Endothelial cell of umbilical vein (primary cell): ENCODE results near the gene DYDC2. TPM values are rescaled to one million over a fixed set of nuclear protein-coding genes. Genes with fewer than 3 reads are reported as not detected.
"Not testable (repeated sequence)": the region's sequence is repeated elsewhere in the genome, so short reads cannot be mapped to it uniquely, and the experiment has no call there.

Experiments
- BruUV-seq: library from RNA; stranded (reverse); fragments of 400-500 nt; replicated peaks from 2 replicates; lab custom pipeline; 2021; lab: Mats Ljungman, UMichigan
- CTCF ChIA-PET: fragments of 300-600, 350-600 bp; sonication (Branson Sonifier 250); formaldehyde crosslinking; loops from one replicate; lab custom pipeline; 2021; ENCODE audit warnings: antibody characterized with exemption, inconsistent platforms; lab: Charles Lee
- POLR2A ChIA-PET: fragments of 300-600, 350-600 bp; sonication (Branson Sonifier 250); formaldehyde crosslinking; loops from one replicate; lab custom pipeline; 2021; ENCODE audit warnings: antibody characterized with exemption, inconsistent platforms; lab: Charles Lee
- DNase-seq: peaks from one replicate; pipeline ENCODE4 v3.0.0-alpha.2; 2011; ENCODE audit warnings: low read depth, low spot score
- FAIRE-seq: peaks from 2 replicates; lab custom pipeline; 2011; peaks lifted over from hg19 to GRCh38; lab: Jason Lieb, UNC
- H2AFZ ChIP-seq: 2 replicates; pipeline ENCODE4 v1.6.0; 2012; ENCODE audit warnings: low read depth, low read length, control low read depth, inconsistent platforms
- H3K27ac ChIP-seq: 2 replicates; pipeline ENCODE4 v1.5.1; 2011; ENCODE audit warnings: low read depth, mild to moderate bottlenecking, control low read depth, low read length, moderate library complexity; ENCODE audit not compliant: insufficient read depth
- H3K27me3 ChIP-seq, 2 experiments: 2 replicates each; pipeline versions ENCODE4 v1.6.0 to v1.6.1; 2011; ENCODE audit warnings: low read length in 2 of 2, mixed read lengths in 1 of 2; ENCODE audit not compliant: control insufficient read depth in 2 of 2, insufficient read depth in 2 of 2
- H3K36me3 ChIP-seq, 2 experiments: 2 replicates in 1 of 2; 3 replicates in 1 of 2; pipeline ENCODE4 v1.5.1; 2011; ENCODE audit warnings: low read length in 2 of 2, mild to moderate bottlenecking in 1 of 2, moderate library complexity in 1 of 2; ENCODE audit not compliant: control insufficient read depth in 2 of 2, insufficient read depth in 2 of 2; ENCODE audit errors: extremely low read depth in 1 of 2
- H3K4me1 ChIP-seq: 3 replicates; pipeline ENCODE4 v1.5.1; 2011; ENCODE audit warnings: mild to moderate bottlenecking, low read length; ENCODE audit not compliant: control insufficient read depth, insufficient read depth; ENCODE audit errors: extremely low read depth
- H3K4me2 ChIP-seq: 2 replicates; pipeline ENCODE4 v1.6.1; 2011; ENCODE audit warnings: low read length, control low read depth, mixed read lengths; ENCODE audit not compliant: insufficient read depth
- H3K4me3 ChIP-seq, 3 experiments: fragments of 200-600 bp in 1 of 3; sonication (generic), shearing (Covaris generic) in 1 of 3; replicated peaks in 1 of 3; 2 replicates each; pipeline ENCODE4 v1.5.1; 2011 to 2016; ENCODE audit warnings: control low read depth in 3 of 3, low read length in 3 of 3, mild to moderate bottlenecking in 2 of 3, inconsistent platforms in 1 of 3, low read depth in 1 of 3, moderate library complexity in 1 of 3; ENCODE audit not compliant: insufficient read depth in 1 of 3
- H3K79me2 ChIP-seq: 2 replicates; pipeline ENCODE4 v1.6.0; 2012; ENCODE audit warnings: low read length, inconsistent platforms; ENCODE audit not compliant: control insufficient read depth, insufficient read depth
- H3K9ac ChIP-seq: replicated peaks from 2 replicates; pipeline ENCODE3; 2011; ENCODE audit warnings: low read length, control low read depth; ENCODE audit not compliant: insufficient read depth; ENCODE audit errors: extremely low read depth
- H3K9me1 ChIP-seq: replicated peaks from 3 replicates; pipeline ENCODE4 v1.6.0; 2011; ENCODE audit warnings: mild to moderate bottlenecking, low read length; ENCODE audit not compliant: control insufficient read depth, insufficient read depth; ENCODE audit errors: extremely low read depth
- H3K9me3 ChIP-seq: replicated peaks from 2 replicates; pipeline ENCODE4 v1.5.1; 2012; ENCODE audit warnings: low read length, inconsistent platforms; ENCODE audit not compliant: control insufficient read depth, insufficient read depth
- H4K20me1 ChIP-seq: replicated peaks from 2 replicates; pipeline ENCODE3; 2011; ENCODE audit warnings: mild to moderate bottlenecking, low read length; ENCODE audit not compliant: control insufficient read depth, insufficient read depth; ENCODE audit errors: extremely low read depth
- CTCF ChIP-seq, 2 donors: IDR thresholded peaks; 1 replicate in 1 of 2; 2 replicates in 1 of 2; pipeline ENCODE4 v1.5.1; 2011; ENCODE audit warnings: low read length in 2 of 2, mild to moderate bottlenecking in 2 of 2, moderate library complexity in 2 of 2, control low read depth in 1 of 2, inconsistent platforms in 1 of 2, low read depth in 1 of 2; ENCODE audit not compliant: insufficient read depth in 1 of 2; ENCODE audit errors: extremely low read depth in 1 of 2
- EZH2 ChIP-seq: IDR thresholded peaks from 2 replicates; pipeline ENCODE4 v1.6.1; 2012; ENCODE audit warnings: borderline replicate concordance, low read depth, mild to moderate bottlenecking, moderate library complexity, low read length, inconsistent platforms; ENCODE audit not compliant: severe bottlenecking
- FOS ChIP-seq: IDR thresholded peaks from 2 replicates; pipeline ENCODE4 v1.6.1; 2011; ENCODE audit warnings: mild to moderate bottlenecking, low read length, moderate library complexity, borderline replicate concordance; ENCODE audit not compliant: insufficient read depth
- GATA2 ChIP-seq: IDR thresholded peaks from 2 replicates; pipeline ENCODE4 v1.7.0; 2011; ENCODE audit warnings: low read depth, mild to moderate bottlenecking, moderate library complexity, mixed read lengths, low read length; ENCODE audit not compliant: insufficient read length, insufficient read depth
- JUN ChIP-seq: IDR thresholded peaks from 2 replicates; pipeline ENCODE4 v1.6.1; 2011; ENCODE audit warnings: borderline replicate concordance, low read depth; ENCODE audit not compliant: insufficient read length, insufficient read depth
- MAX ChIP-seq: IDR thresholded peaks from 2 replicates; pipeline ENCODE4 v1.6.1; 2011; ENCODE audit not compliant: insufficient read depth, insufficient read length
- MYC ChIP-seq: IDR thresholded peaks from one replicate; pipeline ENCODE4 v1.6.1; 2011; ENCODE audit warnings: mild to moderate bottlenecking, low read depth, low read length
- POLR2A ChIP-seq: IDR thresholded peaks from 2 replicates; pipeline ENCODE4 v1.6.1; 2012; ENCODE audit warnings: low read depth, mild to moderate bottlenecking, control low read depth, low read length
- POLR2AphosphoS5 ChIP-seq: IDR thresholded peaks from 2 replicates; pipeline ENCODE4 v1.6.1; 2012; ENCODE audit warnings: low read depth, mild to moderate bottlenecking, control low read depth, low read length, moderate library complexity; ENCODE audit not compliant: insufficient read depth
- dilution Hi-C: fragments of 300-500 bp; cut with MboI; formaldehyde crosslinking; loops from one replicate; pipeline ENCODE4 v1.15.0; 2019; ENCODE audit warnings: low sequenced_read_pairs; ENCODE audit not compliant: extremely low pct_ligation_motif_present
- intact Hi-C: fragments of 100-400 bp; cut with micrococcal nuclease; formaldehyde crosslinking; loops from one replicate; pipeline ENCODE4 v1.10.0; 2022
- polyA plus RNA-seq, 4 experiments: library from polyadenylated mRNA; depleted of rRNA in 3 of 4; stranded (reverse) in 3 of 4; unstranded in 1 of 4; fragments of >200 nt; gene quantifications; 2 replicates each; pipeline versions ENCODE4 v1.2.1 to v1.2.3, GENCODE V29; 2011 to 2012; ENCODE audit warnings: missing spikeins in 1 of 4
- total RNA-seq: library from RNA; stranded (reverse); gene quantifications from 2 replicates; pipeline ENCODE4 v1.2.3, GENCODE V29; 2021

Gene DYDC2
- total and polyA plus RNA-seq, 2 donors (not counting 3 experiments of a cell fraction or from before 2014, with no cell fraction given), result not detected

- CTCF ChIA-PET, result interaction anchor here (0.6 kb wide), 1 partner anchor 890 kb away, joined by 4 read pairs; no protein-coding TSS in a partner anchor
- intact Hi-C loops, result no loop called here
Measured at GRCh38 chr10:80357851-80358125, 1.2 kb downstream of the DYDC2 start.

GRCh38 chr10:80358925-80359324, 2.3 kb downstream of the DYDC2 start:
- FAIRE-seq, BruUV-seq, POLR2A ChIA-PET: not testable (repeated sequence)

More at GRCh38 chr10:80357851-80358125, 1.2 kb downstream of the DYDC2 start:
- Histone ChIP-seq H3K9me3 (no peaks in the 10 kb centered on the region), H2AFZ (no peak overlapping the region), H3K27ac (no peak overlapping the region), H4K20me1 (no peaks in the 10 kb centered on the region), H3K27me3 (peaks cover 29 to 32% of the 10 kb centered on the region in 2 experiments), H3K4me2 (no peak overlapping the region), H3K4me1 (peaks cover 3% of the 10 kb centered on the region), H3K36me3 (no peaks in the 10 kb centered on the region), H3K9me1 (no peaks in the 10 kb centered on the region), H3K9ac (no peak overlapping the region), H3K4me3 (no peak overlapping the region), H3K79me2 (no peaks in the 10 kb centered on the region)
- POLR2A ChIA-PET, result no interaction called here
- DNase-seq (no peak), FAIRE-seq (no peak)
- BruUV-seq, result no TSS peak
- TF ChIP-seq POLR2AphosphoS5, result no peak
- no peak for TF ChIP-seq JUN
- TF ChIP-seq CTCF (IDR thresholded peaks at IDR 0.05; ENCODE audit: extremely low read depth in 1 of 2, insufficient read depth in 1 of 2, low read depth in 1 of 2, low read length in 2 of 2), result no peak
- TF ChIP-seq POLR2A, result no peak
- no peak for TF ChIP-seq MYC
- TF ChIP-seq EZH2, result no peak
- no peak for TF ChIP-seq FOS
- no peak for TF ChIP-seq MAX
- no peak for TF ChIP-seq GATA2
- dilution Hi-C loops, result no loop called here

More at GRCh38 chr10:80358925-80359324, 2.3 kb downstream of the DYDC2 start:
- dilution Hi-C loops, H3K9ac ChIP-seq, H3K4me2 ChIP-seq, H3K9me1 ChIP-seq, H3K4me1 ChIP-seq, H4K20me1 ChIP-seq, H3K4me3 ChIP-seq, H3K36me3 ChIP-seq, H3K79me2 ChIP-seq, H2AFZ ChIP-seq, H3K27ac ChIP-seq, intact Hi-C loops, H3K9me3 ChIP-seq, DNase-seq: not testable (repeated sequence)
- CTCF ChIA-PET, result interaction anchor here (1.8 kb wide), 1 partner anchor 20 kb away, joined by 5 read pairs; no protein-coding TSS in a partner anchor
- peaks cover 29 to 35% of the 10 kb centered on the region in 2 experiments for H3K27me3 ChIP-seq
